PFSK-1 (cell line): ENCODE measurements around the gene MARVELD3.

Experiments
- POLR2AphosphoS5 ChIP-seq: IDR thresholded peaks from 2 replicates; pipeline ENCODE4 v1.6.1; 2012; ENCODE audit warnings: low read depth, mild to moderate bottlenecking, control low read depth, low read length, moderate library complexity
- REST ChIP-seq, 2 experiments: IDR thresholded peaks; 2 replicates each; pipeline versions ENCODE4 v1.6.1 to v1.8.0; 2011 to 2012; ENCODE audit warnings: low read depth in 2 of 2, low read length in 2 of 2, control low read depth in 1 of 2, inconsistent platforms in 1 of 2, mild to moderate bottlenecking in 1 of 2, moderate library complexity in 1 of 2; ENCODE audit not compliant: insufficient read depth in 1 of 2
- TAF1 ChIP-seq: IDR thresholded peaks from 2 replicates; pipeline ENCODE4 v1.6.1; 2012; ENCODE audit warnings: low read length, control low read depth, borderline replicate concordance; ENCODE audit not compliant: insufficient read depth

GRCh38 chr16:71629278-71630016 is 3.5 kb downstream of the MARVELD3 start:
- TF ChIP-seq TAF1 = no peak
- TF ChIP-seq POLR2AphosphoS5 = no peak
- no peak for TF ChIP-seq REST (IDR thresholded peaks at IDR 0.05; ENCODE audit: insufficient read depth in 1 of 2, low read depth in 2 of 2, low read length in 2 of 2)
